IMR-90 (cell line): ENCODE results near the gene CFAP299. TPM values are rescaled to one million over a fixed set of nuclear protein-coding genes. Genes with fewer than 3 reads are reported as not detected.

Source experiments
- ATAC-seq: fragments of 200-7000 bp; cut with Tn5 transposase; 2 replicates; pipeline ENCODE4 v1.9.1; 2020; ENCODE audit warnings: low read depth, mild to moderate bottlenecking, moderate library complexity
- BruUV-seq: library from RNA; stranded (reverse); fragments of 400-500 nt; replicated peaks from 2 replicates; lab custom pipeline; 2021; lab: Mats Ljungman, UMichigan
- CTCF ChIA-PET: fragments of 300-600 bp; formaldehyde crosslinking; extraction: SDS; loops from one replicate; lab custom pipeline; 2021; ENCODE audit warnings: antibody characterized with exemption; lab: Yijun Ruan, JAX
- POLR2A ChIA-PET: fragments of 300-600 bp; sonication (Branson Sonifier 250); formaldehyde crosslinking; loops from one replicate; lab custom pipeline; 2022; ENCODE audit warnings: antibody characterized with exemption; ENCODE audit not compliant: unreplicated experiment; lab: Charles Lee
- DNase-seq: peaks from one replicate; pipeline ENCODE4 v3.0.0; 2013
- H2AFZ ChIP-seq: replicated peaks from 2 replicates; pipeline ENCODE3; 2013; ENCODE audit warnings: low read length, mild to moderate bottlenecking; ENCODE audit not compliant: poor library complexity
- H2AK5ac ChIP-seq: 2 replicates; pipeline ENCODE4 v1.6.1; 2013; ENCODE audit warnings: low read depth, low read length, inconsistent platforms
- H2AK9ac ChIP-seq: replicated peaks from 2 replicates; pipeline ENCODE3; 2013; ENCODE audit warnings: mild to moderate bottlenecking, low read depth, low read length, moderate library complexity; ENCODE audit not compliant: poor library complexity
- H2BK120ac ChIP-seq: 2 replicates; pipeline ENCODE4 v1.6.1; 2013; ENCODE audit warnings: low read depth, low read length, inconsistent platforms
- H2BK15ac ChIP-seq: 3 replicates; pipeline ENCODE4 v1.6.1; 2013; ENCODE audit warnings: low read depth, low read length, inconsistent platforms
- H2BK20ac ChIP-seq: 2 replicates; pipeline ENCODE4 v1.6.1; 2013; ENCODE audit warnings: low read depth, mild to moderate bottlenecking, inconsistent platforms, low read length, moderate library complexity
- H2BK5ac ChIP-seq: 2 replicates; pipeline ENCODE4 v1.6.1; 2013; ENCODE audit warnings: mild to moderate bottlenecking, low read depth, low read length, inconsistent platforms; ENCODE audit not compliant: poor library complexity, severe bottlenecking
- H3K14ac ChIP-seq: replicated peaks from 2 replicates; pipeline ENCODE4 v1.6.1; 2013; ENCODE audit warnings: low read depth, low read length, inconsistent platforms
- H3K18ac ChIP-seq: 2 replicates; pipeline ENCODE4 v1.6.1; 2013; ENCODE audit warnings: low read depth, low read length, control low read depth
- H3K23ac ChIP-seq: 2 replicates; pipeline ENCODE4 v1.6.1; 2013; ENCODE audit warnings: low read depth, low read length, inconsistent platforms
- H3K27ac ChIP-seq: 2 replicates; pipeline ENCODE4 v1.5.1; 2013; ENCODE audit warnings: mild to moderate bottlenecking, control low read depth, low read length; ENCODE audit not compliant: insufficient read depth
- H3K27me3 ChIP-seq: 2 replicates; pipeline ENCODE4 v1.6.1; 2013; ENCODE audit warnings: low read length; ENCODE audit not compliant: control insufficient read depth, insufficient read depth
- H3K36me3 ChIP-seq: 2 replicates; pipeline ENCODE4 v1.6.1; 2013; ENCODE audit warnings: low read length, mixed read lengths; ENCODE audit not compliant: control insufficient read depth, insufficient read depth
- H3K4ac ChIP-seq: 2 replicates; pipeline ENCODE4 v1.6.1; 2013; ENCODE audit warnings: low read depth, low read length, inconsistent platforms
- H3K4me1 ChIP-seq: 2 replicates; pipeline ENCODE4 v1.6.1; 2013; ENCODE audit warnings: low read length, mixed read lengths; ENCODE audit not compliant: control insufficient read depth, insufficient read depth
- H3K4me2 ChIP-seq: 2 replicates; pipeline ENCODE4 v1.6.1; 2013; ENCODE audit warnings: low read depth, mild to moderate bottlenecking, control low read depth, low read length, moderate library complexity
- H3K4me3 ChIP-seq: 2 replicates; pipeline ENCODE4 v1.5.1; 2013; ENCODE audit warnings: low read depth, mild to moderate bottlenecking, control low read depth, low read length, moderate library complexity; ENCODE audit not compliant: insufficient read depth
- H3K56ac ChIP-seq: 2 replicates; pipeline ENCODE4 v1.6.1; 2013; ENCODE audit warnings: low read length, inconsistent platforms; ENCODE audit not compliant: insufficient read depth; ENCODE audit errors: extremely low read depth
- H3K79me1 ChIP-seq, 2 experiments: 2 replicates each; pipeline ENCODE4 v1.6.1; 2013; ENCODE audit warnings: low read length in 2 of 2, inconsistent platforms in 1 of 2, low read depth in 1 of 2
- H3K9ac ChIP-seq: 2 replicates; pipeline ENCODE4 v1.6.1; 2013; ENCODE audit warnings: low read depth, low read length, control low read depth
- H3K9me1 ChIP-seq: 2 replicates; pipeline ENCODE4 v1.6.1; 2013; ENCODE audit warnings: low read length, inconsistent platforms; ENCODE audit not compliant: insufficient read depth
- H3K9me3 ChIP-seq: 2 replicates; pipeline ENCODE4 v1.6.1; 2013; ENCODE audit warnings: low read length; ENCODE audit not compliant: control insufficient read depth, insufficient read depth
- H4K20me1 ChIP-seq: 2 replicates; pipeline ENCODE4 v1.6.1; 2013; ENCODE audit warnings: low read length, inconsistent platforms; ENCODE audit not compliant: insufficient read depth
- H4K5ac ChIP-seq: 2 replicates; pipeline ENCODE4 v1.6.1; 2013; ENCODE audit warnings: mild to moderate bottlenecking, low read depth, low read length, control low read depth
- H4K8ac ChIP-seq, 2 experiments: 2 replicates each; pipeline ENCODE4 v1.6.1; 2013; ENCODE audit warnings: low read depth in 2 of 2, low read length in 2 of 2, control low read depth in 1 of 2, inconsistent platforms in 1 of 2
- H4K91ac ChIP-seq: 2 replicates; pipeline ENCODE4 v1.6.1; 2013; ENCODE audit warnings: low read depth, low read length, inconsistent platforms; ENCODE audit not compliant: insufficient read depth
- CEBPB ChIP-seq: IDR thresholded peaks from 2 replicates; pipeline ENCODE4 v1.6.1; 2012; ENCODE audit warnings: low read depth, low read length, improper control_type of control experiment
- CTCF ChIP-seq: conservative IDR thresholded peaks from 2 replicates; pipeline ENCODE4 v1.5.1; 2012; ENCODE audit warnings: mild to moderate bottlenecking, low read depth, low read length, improper control_type of control experiment
- MXI1 ChIP-seq: IDR thresholded peaks from 2 replicates; pipeline ENCODE4 v1.6.1; 2012; ENCODE audit warnings: low read depth, mild to moderate bottlenecking, low read length, moderate library complexity, borderline replicate concordance
- WGBS, 2 experiments: methylation state at CpG; one replicate each; pipeline versions ENCODE4 v1.1.5 to v1.1.7; 2013; ENCODE audit warnings: missing lambda C conversion rate in 2 of 2; ENCODE audit not compliant: insufficient read length in 1 of 2; ENCODE audit errors: extremely low coverage in 2 of 2; 5-methylcytosine and 5-hydroxymethylcytosine counted together
- dilution Hi-C: fragments of 300-500 bp; cut with HindIII; formaldehyde crosslinking; loops from one replicate; pipeline ENCODE4 v1.14.3; 2018; ENCODE audit warnings: low sequenced_read_pairs; ENCODE audit not compliant: unreplicated experiment
- in situ Hi-C: fragments of 300-500 bp; cut with MboI; formaldehyde crosslinking; loops from 3 replicates; pipeline ENCODE4 v1.14.3; 2019; ENCODE audit warnings: low sequenced_read_pairs, inconsistent platforms, mixed read lengths
- intact Hi-C: fragments of 100-400 bp; cut with micrococcal nuclease; formaldehyde crosslinking; loops from 2 replicates; pipeline ENCODE4 v1.10.0; 2022
- polyA plus RNA-seq, 3 experiments: library from polyadenylated mRNA; depleted of rRNA; stranded (reverse); fragments of >200 nt; gene quantifications; 2 replicates each; pipeline ENCODE4 v1.2.3, GENCODE V29; 2012; ENCODE audit warnings: low replicate concordance in 1 of 3
- total RNA-seq: library from RNA; depleted of rRNA; stranded (reverse); fragments of >200 nt; gene quantifications from 2 replicates; pipeline ENCODE4 v1.2.3, GENCODE V29; 2012

The CFAP299 gene
- total and polyA plus RNA-seq, 2 of the 4 experiments (the other 2 are of a cell fraction): 1.0 to 1.1 TPM

- Histone ChIP-seq H4K8ac (no peak overlapping the region), H2BK20ac (no peak overlapping the region), H3K27ac (no peak overlapping the region), H3K4me1 (peaks cover 2% of the 10 kb centered on the region; the same call in 1 of the 2 replicates), H3K18ac (peak overlapping the region; percentile 82; the same call in 1 of the 2 replicates), H3K9me3 (no peaks in the 10 kb centered on the region), H2AK5ac (no peak overlapping the region), H3K4me2 (no peak overlapping the region), H3K4me3 (no peak overlapping the region), H2BK5ac (no peak overlapping the region), H2BK120ac (no peak overlapping the region), H3K56ac (no peak overlapping the region), H2AK9ac (no peak overlapping the region), H3K9ac (no peak overlapping the region), H4K20me1 (no peaks in the 10 kb centered on the region), H3K36me3 (no peaks in the 10 kb centered on the region), H3K4ac (no peak overlapping the region), H3K9me1 (no peaks in the 10 kb centered on the region), H2AFZ (no peak overlapping the region), H2BK15ac (no peak overlapping the region), H4K91ac (no peak overlapping the region), H3K14ac (no peak overlapping the region), H3K23ac (no peak overlapping the region), H3K27me3 (peaks cover 2% of the 10 kb centered on the region; the same call in 1 of the 2 replicates), H4K5ac (no peak overlapping the region), H3K79me1 (no peaks in the 10 kb centered on the region)
- CTCF ChIA-PET: no interaction called here
- POLR2A ChIA-PET: no interaction called here
- ATAC-seq (peak; percentile 10; the same call in 1 of the 2 replicates), DNase-seq (no peak)
- TF ChIP-seq CEBPB: no peak
- TF ChIP-seq MXI1: no peak
- TF ChIP-seq CTCF: no peak
- no TSS peak for BruUV-seq
- in situ Hi-C loops (no loop called here), dilution Hi-C loops (no loop called here), intact Hi-C loops (no loop called here)
- no CpG with 5 or more reads among the region's 1 CpG for WGBS, 2 experiments
These were observed 204.8 kb downstream of the CFAP299 start for GRCh38 chr4:80540349-80540748.
